OCI-LY7 (cell line): ENCODE data around the gene JAG2. TPM values are rescaled to one million over a fixed set of nuclear protein-coding genes. Genes with fewer than 3 reads are reported as not detected.

Experiments used
- BruUV-seq: library from RNA; stranded (reverse); fragments of 400-500 nt; replicated peaks from 2 replicates; lab custom pipeline; 2021; lab: Mats Ljungman, UMichigan
- CTCF ChIA-PET: fragments of 300-600 bp; sonication (Branson Sonifier 250); formaldehyde crosslinking; loops from one replicate; lab custom pipeline; 2022; ENCODE audit warnings: antibody characterized with exemption; ENCODE audit not compliant: unreplicated experiment; lab: Charles Lee
- POLR2A ChIA-PET: fragments of 300-600 bp; sonication (Branson Sonifier 250); formaldehyde crosslinking; loops from one replicate; lab custom pipeline; 2022; ENCODE audit warnings: antibody characterized with exemption; lab: Charles Lee
- DNase-seq: peaks from one replicate; pipeline ENCODE4 v3.0.0-alpha.2; 2015; ENCODE audit warnings: low spot score
- H2AFZ ChIP-seq: fragments of 200-600 bp; sonication (generic), shearing (Covaris generic); 2 replicates; pipeline ENCODE4 v1.6.1; 2014; ENCODE audit warnings: mild to moderate bottlenecking, antibody characterized with exemption, low read length, moderate library complexity
- H3K27ac ChIP-seq: fragments of 200-600 bp; sonication (generic); 2 replicates; pipeline ENCODE4 v1.5.1; 2014; ENCODE audit warnings: mixed run types, low read depth, mild to moderate bottlenecking, moderate library complexity, low read length, inconsistent platforms; ENCODE audit not compliant: poor library complexity, severe bottlenecking
- H3K36me3 ChIP-seq: fragments of 200-600 bp; sonication (generic); 2 replicates; pipeline ENCODE4 v1.6.1; 2014; ENCODE audit warnings: mild to moderate bottlenecking, antibody characterized with exemption, low read length, moderate library complexity, mixed read lengths; ENCODE audit not compliant: insufficient read depth
- H3K4me1 ChIP-seq: fragments of 200-600 bp; sonication (generic); 2 replicates; pipeline ENCODE4 v1.5.1; 2014; ENCODE audit warnings: mild to moderate bottlenecking, low read length; ENCODE audit not compliant: insufficient read depth, poor library complexity, severe bottlenecking
- H3K4me2 ChIP-seq: fragments of 200-600 bp; sonication (generic); 2 replicates; pipeline ENCODE4 v1.6.1; 2014; ENCODE audit warnings: mild to moderate bottlenecking, low read length
- H3K4me3 ChIP-seq: fragments of 200-600 bp; sonication (generic); 2 replicates; pipeline ENCODE4 v1.5.1; 2014; ENCODE audit warnings: mild to moderate bottlenecking, low read depth, low read length; ENCODE audit not compliant: poor library complexity, severe bottlenecking
- H3K79me2 ChIP-seq: fragments of 200-600 bp; sonication (generic); 2 replicates; pipeline ENCODE4 v1.6.1; 2016; ENCODE audit warnings: low read depth, mild to moderate bottlenecking, low read length, moderate library complexity, mixed read lengths; ENCODE audit not compliant: insufficient read depth
- H3K9me2 ChIP-seq: fragments of 200-600 bp; sonication (generic); 2 replicates; pipeline ENCODE4 v1.6.1; 2016; ENCODE audit warnings: mild to moderate bottlenecking, low read length, mixed read lengths; ENCODE audit not compliant: insufficient read depth
- H3K9me3 ChIP-seq: fragments of 200-600 bp; sonication (generic); 2 replicates; pipeline ENCODE4 v1.6.1; 2014; ENCODE audit warnings: mild to moderate bottlenecking, mixed run types, low read length, mixed read lengths
- H4K20me1 ChIP-seq: fragments of 200-600 bp; sonication (generic); 2 replicates; pipeline ENCODE4 v1.6.1; 2014; ENCODE audit warnings: mild to moderate bottlenecking, antibody characterized with exemption, low read length, moderate library complexity, mixed read lengths; ENCODE audit not compliant: insufficient read depth
- CTCF ChIP-seq: fragments of 200-600 bp; sonication (generic); conservative IDR thresholded peaks from 2 replicates; pipeline ENCODE4 v1.5.1; 2014; ENCODE audit warnings: mild to moderate bottlenecking, antibody characterized with exemption, low read length, moderate library complexity, mixed read lengths
- EZH2phosphoT487 ChIP-seq: fragments of 200-600 bp; sonication (generic); IDR thresholded peaks from 2 replicates; pipeline ENCODE4 v1.6.1; 2018; ENCODE audit warnings: low read depth, borderline replicate concordance, mild to moderate bottlenecking, mixed run types, antibody characterized with exemption, low read length, moderate library complexity, mixed read lengths
- intact Hi-C: fragments of 100-400 bp; cut with micrococcal nuclease; formaldehyde crosslinking; loops from one replicate; pipeline ENCODE4 v1.10.0; 2022; ENCODE audit not compliant: unreplicated experiment
- total RNA-seq, 2 experiments: library from RNA; depleted of rRNA in 1 of 2; stranded (reverse); fragments of >200 nt in 1 of 2; shearing (Covaris generic) in 1 of 2; gene quantifications; 2 replicates each; pipeline ENCODE4 v1.2.3, GENCODE V29; 2014 to 2022

The JAG2 gene
- total RNA-seq, 2 experiments from 2014 or later = 5.0 to 6.0 TPM

GRCh38 chr14:105141026-105141425 lies 27.6 kb downstream of the JAG2 start:
- H3K27ac ChIP-seq = no peak overlapping the region
- no peaks in the 10 kb centered on the region for H4K20me1 ChIP-seq
- no peak for DNase-seq
- CTCF ChIA-PET = no interaction called here
- POLR2A ChIA-PET = no interaction called here
- H3K9me2 ChIP-seq = no peaks in the 10 kb centered on the region
- no peak overlapping the region for H2AFZ ChIP-seq
- BruUV-seq = no TSS peak
- H3K4me3 ChIP-seq = no peak overlapping the region
- no peaks in the 10 kb centered on the region for H3K36me3 ChIP-seq
- H3K9me3 ChIP-seq = 0 out of 2 replicates have a peak, but pooled peaks cover 10% of the 10 kb centered on the region
- H3K4me2 ChIP-seq = no peak overlapping the region
- H3K79me2 ChIP-seq = no peaks in the 10 kb centered on the region
- intact Hi-C loops = no loop called here
- no peaks in the 10 kb centered on the region for H3K4me1 ChIP-seq
- TF ChIP-seq CTCF (no peak), EZH2phosphoT487 (no peak)

GRCh38 chr14:105140581-105140980 lies 28.0 kb downstream of the JAG2 start:
- ChIA-PET POLR2A (no interaction called here), CTCF (no interaction called here)

GRCh38 chr14:105139831-105140239 lies 28.7 kb downstream of the JAG2 start:
- 0 out of 2 replicates have a peak, but pooled peaks cover 10% of the 10 kb centered on the region for H3K9me3 ChIP-seq
- H3K4me3 ChIP-seq = no peak overlapping the region
- H3K79me2 ChIP-seq = no peaks in the 10 kb centered on the region
- intact Hi-C loops = no loop called here
- DNase-seq = no peak
- ChIA-PET POLR2A (no interaction called here), CTCF (no interaction called here)
- no peaks in the 10 kb centered on the region for H3K9me2 ChIP-seq
- no peak overlapping the region for H3K27ac ChIP-seq
- H4K20me1 ChIP-seq = no peaks in the 10 kb centered on the region
- no peaks in the 10 kb centered on the region for H3K4me1 ChIP-seq
- H2AFZ ChIP-seq = no peak overlapping the region
- H3K4me2 ChIP-seq = no peak overlapping the region
- no peak for TF ChIP-seq EZH2phosphoT487
- TF ChIP-seq CTCF = no peak
- no TSS peak for BruUV-seq
- H3K36me3 ChIP-seq = no peaks in the 10 kb centered on the region

More at GRCh38 chr14:105140581-105140980, 28.0 kb downstream of the JAG2 start:
- no peaks in the 10 kb centered on the region for H3K79me2 ChIP-seq
- no peak for DNase-seq
- TF ChIP-seq EZH2phosphoT487 = no peak
- no peaks in the 10 kb centered on the region for H4K20me1 ChIP-seq
- H3K4me1 ChIP-seq = no peaks in the 10 kb centered on the region
- no peaks in the 10 kb centered on the region for H3K36me3 ChIP-seq
- no peak overlapping the region for H3K4me2 ChIP-seq
- intact Hi-C loops = no loop called here
- BruUV-seq = no TSS peak
- H2AFZ ChIP-seq = no peak overlapping the region
- H3K9me3 ChIP-seq = 0 out of 2 replicates have a peak, but pooled peaks cover 10% of the 10 kb centered on the region
- H3K4me3 ChIP-seq = no peak overlapping the region
- no peak overlapping the region for H3K27ac ChIP-seq
- H3K9me2 ChIP-seq = no peaks in the 10 kb centered on the region
